Activated T-helper 17 cell treated with anti-CD3 and anti-CD28 coated beads, Interleukin-2, amount 50 U/mL, for 72 hours (primary cell): ENCODE data around the gene RBM8A. TPM values are rescaled to one million over a fixed set of nuclear protein-coding genes. Genes with fewer than 3 reads are reported as not detected.

ENCODE experiments used
- ATAC-seq: fragments of 150-1000 bp; cut with Tn5 transposase; replicated peaks from 2 replicates; pipeline ENCODE4 v1.10.0; 2021; ENCODE audit warnings: mild to moderate bottlenecking, moderate library complexity
- H3K27ac Mint-ChIP-seq: one replicate; pipeline ENCODE4 v1.8.0; 2022; ENCODE audit warnings: mixed read lengths
- H3K27me3 Mint-ChIP-seq: one replicate; pipeline ENCODE4 v1.8.0; 2022; ENCODE audit warnings: mixed read lengths
- H3K36me3 Mint-ChIP-seq: one replicate; pipeline ENCODE4 v1.8.0; 2022; ENCODE audit warnings: low read depth, mild to moderate bottlenecking, mixed read lengths
- H3K4me1 Mint-ChIP-seq: one replicate; pipeline ENCODE4 v1.8.0; 2022; ENCODE audit warnings: mixed read lengths
- H3K4me3 Mint-ChIP-seq: one replicate; pipeline ENCODE4 v1.8.0; 2022; ENCODE audit warnings: mild to moderate bottlenecking, mixed read lengths
- H3K9me3 Mint-ChIP-seq: one replicate; pipeline ENCODE4 v1.8.0; 2022; ENCODE audit warnings: mixed read lengths
- total RNA-seq, 2 donors: library from RNA; stranded (reverse); gene quantifications; one replicate each; pipeline ENCODE4 v1.2.3, GENCODE V29; 2022

RBM8A gene
- total RNA-seq, 2 donors from 2014 or later, result 222 to 275 TPM

DNA sequence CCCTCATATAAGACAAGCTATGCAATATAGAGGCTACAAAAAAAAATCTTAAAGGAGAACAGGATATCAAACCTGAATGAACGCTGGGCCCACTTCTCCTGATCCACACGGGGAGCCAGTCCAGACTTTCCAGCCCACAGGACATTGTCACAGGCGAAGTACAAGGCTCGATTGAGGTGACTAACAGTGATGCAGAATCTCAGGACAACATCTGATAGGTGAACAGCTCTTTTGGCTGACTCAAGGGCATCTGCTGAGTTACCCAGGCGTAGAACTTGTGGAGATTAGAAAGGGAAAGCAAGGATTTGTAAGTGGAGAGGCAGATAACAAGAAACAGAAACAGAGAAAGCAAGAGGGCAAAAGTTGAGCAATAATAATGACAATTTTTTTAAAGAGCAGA, 10.5 kb downstream of the RBM8A start:
- H3K9me3 Mint-ChIP-seq, result no peaks in the 10 kb centered on the region
- H3K27me3 Mint-ChIP-seq, result no peaks in the 10 kb centered on the region
- H3K4me3 Mint-ChIP-seq, result peak overlapping the region; percentile 95
- peaks cover 12% of the 10 kb centered on the region for H3K4me1 Mint-ChIP-seq
- H3K27ac Mint-ChIP-seq, result peak overlapping the region; percentile 96
- no peak for ATAC-seq
- H3K36me3 Mint-ChIP-seq, result peaks cover 68% of the 10 kb centered on the region

- Mint-ChIP-seq H3K4me1 (peaks cover 16% of the 10 kb centered on the region), H3K9me3 (no peaks in the 10 kb centered on the region), H3K27me3 (no peaks in the 10 kb centered on the region), H3K27ac (no peak overlapping the region), H3K36me3 (peaks cover 73% of the 10 kb centered on the region), H3K4me3 (no peak overlapping the region)
- ATAC-seq, result no peak
Observed at GRCh38 chr1:145912128-145912641, 15.1 kb downstream of the RBM8A start.

GRCh38 chr1:145908653-145909052, 18.6 kb downstream of the RBM8A start:
- Mint-ChIP-seq H3K4me3 (no peak overlapping the region), H3K9me3 (no peaks in the 10 kb centered on the region), H3K36me3 (peaks cover 39% of the 10 kb centered on the region), H3K27me3 (no peaks in the 10 kb centered on the region), H3K4me1 (peaks cover 4% of the 10 kb centered on the region), H3K27ac (no peak overlapping the region)
- ATAC-seq, result no peak

GRCh38 chr1:145906954-145907753, 20.1 kb downstream of the RBM8A start:
- Mint-ChIP-seq H3K4me1 (peaks cover 4% of the 10 kb centered on the region), H3K27me3 (no peaks in the 10 kb centered on the region), H3K4me3 (no peak overlapping the region), H3K27ac (no peak overlapping the region), H3K36me3 (peaks cover 25% of the 10 kb centered on the region), H3K9me3 (no peaks in the 10 kb centered on the region)
- no peak for ATAC-seq

DNA sequence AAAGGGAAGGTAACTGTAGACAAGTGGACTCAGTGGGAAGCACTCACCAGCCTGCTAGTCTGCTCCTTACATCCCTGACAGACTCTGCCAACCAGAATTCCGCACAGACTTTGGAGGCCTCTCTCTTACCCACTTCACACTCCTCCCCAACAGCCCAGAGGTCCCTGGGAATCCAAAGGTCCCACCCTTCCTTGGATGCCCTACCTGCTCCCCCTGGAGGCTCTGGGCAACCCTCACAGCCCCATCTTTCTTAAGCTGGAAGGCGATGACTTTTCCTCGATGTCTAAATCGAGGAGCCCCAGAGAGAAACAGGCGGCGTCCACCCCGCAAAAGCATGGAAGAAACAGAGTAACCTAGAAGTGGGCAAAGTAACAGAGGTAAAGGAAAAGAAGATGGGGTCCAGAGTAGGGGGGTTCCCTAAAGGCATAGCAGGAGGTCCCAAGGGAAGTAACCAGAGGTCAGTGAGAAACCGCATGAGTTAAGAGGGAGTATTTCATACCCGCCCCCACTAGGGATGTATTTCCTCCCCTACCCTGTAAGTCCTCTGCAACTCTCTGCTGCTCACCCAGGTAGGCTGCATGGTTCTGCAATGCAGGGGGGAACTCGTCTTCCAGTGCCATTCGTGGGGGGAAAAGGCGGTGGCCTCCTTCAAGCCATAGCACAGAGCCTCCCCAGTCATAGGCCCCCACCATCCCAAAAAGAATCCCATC, 25.8 kb downstream of the RBM8A start:
- H3K27me3 Mint-ChIP-seq, result no peaks in the 10 kb centered on the region
- ATAC-seq, result no peak
- H3K9me3 Mint-ChIP-seq, result no peaks in the 10 kb centered on the region
- H3K4me1 Mint-ChIP-seq, result no peaks in the 10 kb centered on the region
- H3K27ac Mint-ChIP-seq, result no peak overlapping the region
- H3K36me3 Mint-ChIP-seq, result peaks cover 12% of the 10 kb centered on the region
- no peak overlapping the region for H3K4me3 Mint-ChIP-seq

DNA sequence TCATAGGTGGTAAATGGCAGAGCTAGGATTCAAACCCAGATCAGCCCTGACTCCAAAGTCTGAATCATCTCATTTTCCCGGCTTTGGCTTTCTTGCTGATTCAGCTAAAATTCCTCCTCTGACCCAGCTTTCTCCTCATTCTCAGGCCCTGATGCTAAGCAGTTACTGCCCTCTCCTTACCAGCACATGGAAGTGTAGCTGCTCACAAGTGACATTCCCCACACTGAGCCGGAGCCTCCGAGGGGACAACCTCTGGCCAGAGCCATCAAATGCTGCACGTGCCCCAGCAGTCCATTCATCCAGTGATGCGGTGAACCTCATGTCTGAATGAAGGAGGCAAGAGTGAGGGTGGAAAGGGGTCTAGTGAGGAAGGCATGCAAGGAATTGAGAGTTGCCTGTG, 28.5 kb downstream of the RBM8A start:
- H3K4me3 Mint-ChIP-seq, result no peak overlapping the region
- no peaks in the 10 kb centered on the region for H3K9me3 Mint-ChIP-seq
- no peaks in the 10 kb centered on the region for H3K27me3 Mint-ChIP-seq
- no peaks in the 10 kb centered on the region for H3K4me1 Mint-ChIP-seq
- peaks cover 12% of the 10 kb centered on the region for H3K36me3 Mint-ChIP-seq
- no peak overlapping the region for H3K27ac Mint-ChIP-seq
- ATAC-seq, result no peak

DNA sequence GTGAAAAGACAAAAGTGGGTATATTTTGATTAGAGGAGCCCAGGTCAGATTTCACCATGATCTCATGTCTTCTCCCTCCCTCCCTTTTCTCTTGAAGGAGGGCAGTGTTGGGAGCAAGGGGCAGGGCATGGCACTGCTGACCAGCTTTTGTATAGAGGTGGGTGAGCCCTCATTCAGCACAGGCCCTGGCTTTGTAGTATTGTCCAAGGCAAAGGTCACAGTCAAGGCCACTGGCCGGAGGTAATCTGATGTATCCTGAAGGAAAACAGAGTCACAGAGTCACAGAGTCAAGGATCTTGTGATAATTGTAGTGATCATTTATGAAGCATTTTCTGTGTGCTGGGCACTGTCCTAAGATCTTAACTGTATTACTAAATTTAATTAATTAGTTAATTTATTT, 29.3 kb downstream of the RBM8A start:
- peaks cover 12% of the 10 kb centered on the region for H3K36me3 Mint-ChIP-seq
- H3K4me1 Mint-ChIP-seq, result no peaks in the 10 kb centered on the region
- H3K27me3 Mint-ChIP-seq, result no peaks in the 10 kb centered on the region
- ATAC-seq, result no peak
- no peaks in the 10 kb centered on the region for H3K9me3 Mint-ChIP-seq
- no peak overlapping the region for H3K4me3 Mint-ChIP-seq
- H3K27ac Mint-ChIP-seq, result no peak overlapping the region

DNA sequence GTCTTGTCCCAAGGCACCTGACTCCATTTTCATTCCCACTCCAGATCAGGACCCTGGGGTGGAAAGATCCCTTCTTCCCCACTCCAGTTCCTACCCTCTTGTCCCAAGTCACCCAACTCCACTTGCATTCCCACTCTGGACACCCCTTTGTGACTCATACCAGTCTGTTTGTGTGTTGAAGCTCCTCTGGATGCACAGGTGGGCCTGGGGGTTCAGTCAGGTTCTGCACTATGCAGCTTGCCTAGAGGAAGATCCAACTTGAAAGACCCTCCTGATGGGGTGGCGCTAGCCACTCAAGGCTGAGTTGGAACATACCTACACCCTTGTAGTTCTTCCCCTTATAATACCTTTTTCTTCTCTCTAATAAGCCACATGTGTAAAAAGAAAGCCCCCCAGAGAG, 31.8 kb downstream of the RBM8A start:
- Mint-ChIP-seq H3K27me3 (no peaks in the 10 kb centered on the region), H3K9me3 (no peaks in the 10 kb centered on the region), H3K36me3 (peaks cover 6% of the 10 kb centered on the region), H3K4me3 (no peak overlapping the region), H3K27ac (no peak overlapping the region), H3K4me1 (no peaks in the 10 kb centered on the region)
- ATAC-seq, result no peak

GRCh38 chr1:145893306-145894055, 33.8 kb downstream of the RBM8A start:
- no peaks in the 10 kb centered on the region for H3K27me3 Mint-ChIP-seq
- no peaks in the 10 kb centered on the region for H3K9me3 Mint-ChIP-seq
- no peak overlapping the region for H3K4me3 Mint-ChIP-seq
- ATAC-seq, result no peak
- H3K27ac Mint-ChIP-seq, result no peak overlapping the region
- H3K4me1 Mint-ChIP-seq, result no peaks in the 10 kb centered on the region
- H3K36me3 Mint-ChIP-seq, result peaks cover 6% of the 10 kb centered on the region

DNA sequence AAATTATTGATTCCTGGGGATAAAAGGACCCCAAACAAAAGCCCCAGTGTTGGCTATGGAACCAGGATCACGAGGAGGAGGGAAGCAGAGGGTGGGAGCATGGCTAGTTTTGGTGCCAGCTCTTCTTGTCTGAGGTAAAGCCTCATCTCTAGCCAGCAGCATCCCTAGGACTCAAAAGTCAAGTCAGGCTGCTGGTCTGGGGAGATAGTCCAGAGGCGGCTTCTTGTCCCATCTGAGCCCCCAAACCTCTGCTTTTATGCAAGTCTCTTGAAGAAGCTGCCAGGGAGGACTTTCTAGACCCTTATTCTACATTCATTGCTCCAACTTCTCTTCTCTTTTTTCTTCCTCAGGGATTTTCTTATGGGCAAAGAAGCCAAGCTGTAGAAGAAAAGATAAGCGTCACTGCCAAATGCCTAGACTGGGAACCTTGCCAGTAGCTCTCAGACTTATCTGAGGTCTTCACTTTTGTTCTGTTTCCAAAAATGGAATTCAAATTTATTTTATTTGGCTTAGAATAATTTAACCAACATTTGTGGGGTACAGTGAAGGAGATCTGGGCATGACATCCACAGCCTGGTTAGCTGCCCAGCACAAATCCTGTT, 34.7 kb downstream of the RBM8A start:
- H3K9me3 Mint-ChIP-seq, result no peaks in the 10 kb centered on the region
- H3K4me3 Mint-ChIP-seq, result no peak overlapping the region
- no peak overlapping the region for H3K27ac Mint-ChIP-seq
- H3K36me3 Mint-ChIP-seq, result peaks cover 4% of the 10 kb centered on the region
- H3K27me3 Mint-ChIP-seq, result no peaks in the 10 kb centered on the region
- no peaks in the 10 kb centered on the region for H3K4me1 Mint-ChIP-seq
- ATAC-seq, result no peak

GRCh38 chr1:145891587-145892485, 35.4 kb downstream of the RBM8A start:
- Mint-ChIP-seq H3K36me3 (no peaks in the 10 kb centered on the region), H3K4me3 (no peak overlapping the region), H3K27me3 (no peaks in the 10 kb centered on the region), H3K4me1 (no peaks in the 10 kb centered on the region), H3K27ac (no peak overlapping the region), H3K9me3 (no peaks in the 10 kb centered on the region)
- peak; percentile 78 for ATAC-seq

GRCh38 chr1:145891143-145891542, 36.1 kb downstream of the RBM8A start:
- Mint-ChIP-seq H3K4me3 (no peak overlapping the region), H3K27ac (no peak overlapping the region), H3K9me3 (no peaks in the 10 kb centered on the region), H3K36me3 (no peaks in the 10 kb centered on the region), H3K27me3 (no peaks in the 10 kb centered on the region), H3K4me1 (no peaks in the 10 kb centered on the region)
- ATAC-seq, result no peak

DNA sequence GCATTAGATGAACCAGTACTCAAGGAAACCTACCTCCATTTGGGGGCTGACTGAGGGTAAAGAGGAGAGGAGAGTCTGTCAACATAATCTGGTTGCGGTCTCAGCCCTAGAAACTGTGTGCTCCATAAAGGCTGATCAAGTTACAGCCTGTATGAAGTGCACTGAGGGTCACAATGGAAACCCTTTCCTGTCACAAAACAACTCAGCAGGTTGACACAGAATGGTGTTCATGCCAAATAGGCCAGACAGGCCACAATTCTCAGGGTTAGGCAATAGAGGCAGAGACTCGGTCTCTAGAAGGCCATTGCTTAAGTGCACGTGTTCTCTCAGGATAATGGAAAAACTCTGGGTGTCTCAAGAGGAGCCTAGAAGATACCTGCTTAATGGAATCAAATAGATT, 37.6 kb downstream of the RBM8A start:
- Mint-ChIP-seq H3K4me1 (peaks cover 9% of the 10 kb centered on the region), H3K27me3 (peaks cover 7% of the 10 kb centered on the region), H3K27ac (no peak overlapping the region)

More for the DNA sequence above, 37.6 kb downstream of the RBM8A start:
- H3K36me3 Mint-ChIP-seq, result no peaks in the 10 kb centered on the region
- ATAC-seq, result no peak
- H3K9me3 Mint-ChIP-seq, result no peaks in the 10 kb centered on the region
- no peak overlapping the region for H3K4me3 Mint-ChIP-seq
